ENCODE results near the gene CA10.

The CA10 gene

DNA sequence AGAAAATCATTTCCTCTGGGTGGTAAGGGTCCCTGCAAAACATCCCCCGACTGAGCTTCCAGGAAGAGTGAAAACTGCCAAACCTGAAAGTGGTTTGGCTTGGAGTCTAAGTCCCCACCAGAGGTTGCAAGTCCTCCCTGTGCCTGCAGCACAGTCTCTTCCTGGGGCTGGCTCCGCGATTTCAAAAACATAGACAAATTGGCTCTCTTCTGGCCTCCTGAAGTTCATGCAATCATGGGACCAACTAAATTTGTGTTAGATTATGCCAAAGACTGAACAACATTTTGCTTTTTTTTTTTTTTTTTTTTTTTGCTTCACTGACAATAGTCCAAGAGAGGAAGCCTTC is 447.9 kb downstream of the CA10 start:
- DNase-seq, result no peak

GRCh38 chr17:51709694-51710633 is 448.6 kb downstream of the CA10 start:
- no peak for DNase-seq

DNA sequence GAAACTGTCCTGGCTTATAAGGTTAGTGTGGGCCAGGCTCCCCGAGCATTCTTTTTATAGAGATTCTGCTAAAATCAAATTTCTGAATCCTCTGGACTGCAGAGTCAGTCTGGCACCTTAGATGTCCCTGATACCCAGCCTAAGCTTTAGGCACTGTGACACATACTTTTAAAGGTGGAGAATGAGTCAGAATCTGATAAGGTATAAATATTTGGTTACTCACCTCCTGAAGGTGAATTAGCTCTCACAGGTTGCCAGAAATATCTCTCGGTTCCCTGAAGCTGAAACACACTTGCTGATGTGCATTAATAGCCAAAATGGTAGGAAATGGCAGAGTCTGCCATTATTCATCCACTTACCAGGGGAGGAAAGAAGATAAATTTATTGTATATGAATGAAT is 451.3 kb downstream of the CA10 start:
- no peak for DNase-seq

- no peak for DNase-seq
Measured at GRCh38 chr17:51706093-51706492, 452.4 kb downstream of the CA10 start.

- no peak for DNase-seq
Measured at GRCh38 chr17:51703361-51704341, 454.9 kb downstream of the CA10 start.

GRCh38 chr17:51702963-51703360 is 455.6 kb downstream of the CA10 start:
- DNase-seq, result no peak

DNA sequence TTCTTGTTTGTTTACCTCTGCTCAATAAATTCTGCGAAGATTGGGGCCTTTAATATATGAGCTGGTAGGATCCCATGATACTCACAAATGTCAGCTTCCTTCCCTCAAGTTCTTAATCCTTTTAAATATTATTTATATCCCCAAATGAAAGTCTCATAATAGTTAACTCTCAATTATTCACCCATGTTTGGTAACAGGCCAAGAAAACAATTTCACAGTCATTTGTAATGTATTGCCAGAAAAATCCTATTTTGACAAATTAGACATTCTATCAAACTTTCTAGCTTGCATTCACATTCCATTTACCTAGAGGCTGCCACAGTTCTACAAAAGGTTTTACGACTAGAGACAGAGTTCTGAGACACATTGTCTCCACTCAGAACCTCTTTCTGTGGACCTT is 457.0 kb downstream of the CA10 start:
- DNase-seq, result no peak

DNA sequence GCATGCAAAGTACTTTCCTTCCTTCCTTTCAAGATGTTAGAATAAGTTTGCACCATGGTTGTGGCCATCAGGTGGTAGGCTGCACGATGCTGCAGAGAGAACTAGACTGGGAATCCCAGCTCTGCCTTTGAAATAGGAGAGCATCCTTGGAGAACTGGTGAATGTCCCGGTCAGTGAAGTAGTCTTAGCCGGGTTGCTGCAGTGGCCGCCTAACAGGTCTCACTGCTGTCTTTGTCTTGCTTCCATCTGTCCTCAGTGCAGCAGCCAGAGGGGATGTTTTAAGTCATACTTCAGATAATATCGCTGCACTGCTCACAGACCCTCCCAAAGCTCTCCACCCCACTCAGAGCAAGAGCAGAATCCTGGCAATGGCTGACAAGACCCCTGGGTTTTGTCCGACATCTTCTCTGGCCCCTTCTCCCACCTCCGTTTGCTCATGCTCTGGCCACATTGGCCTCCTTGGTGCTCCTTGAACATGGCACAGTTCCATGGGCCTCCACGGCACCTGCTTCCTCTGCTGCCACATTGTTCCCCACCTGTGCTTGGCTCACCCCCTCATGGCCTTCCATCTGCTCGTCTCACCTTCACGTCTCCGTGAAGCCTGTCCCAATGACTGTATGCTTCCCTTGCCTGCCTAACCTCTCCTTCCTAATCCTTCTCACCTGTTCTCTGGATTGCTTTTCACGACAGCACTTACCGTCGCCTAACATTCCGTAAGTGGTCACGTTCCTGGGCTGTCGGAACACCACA is 458.3 kb downstream of the CA10 start:
- DNase-seq, result no peak

GRCh38 chr17:51699303-51699702 is 459.2 kb downstream of the CA10 start:
- no peak for DNase-seq

DNA sequence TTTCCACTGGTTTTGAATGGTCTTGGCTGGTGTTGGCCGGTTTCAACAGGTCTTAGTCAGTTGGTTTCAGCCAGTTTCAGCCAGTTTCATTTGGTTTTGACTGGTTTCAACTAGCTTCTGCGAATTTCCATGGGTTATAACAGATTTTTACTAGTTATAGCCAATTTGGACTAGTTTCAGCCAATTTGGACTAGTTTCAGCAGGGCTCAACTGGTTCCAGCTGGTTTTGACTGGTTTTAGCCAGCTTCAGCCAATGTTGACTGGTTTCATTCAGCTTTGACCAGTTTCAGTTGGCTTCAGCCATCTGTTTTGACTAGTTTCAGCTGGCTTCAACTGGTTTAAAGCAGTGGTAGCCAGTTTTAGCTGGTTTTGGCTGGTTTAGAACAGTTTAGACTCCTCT is 465.6 kb downstream of the CA10 start:
- DNase-seq, result no peak

- no peak for DNase-seq
Measured at GRCh38 chr17:51687887-51688286, 470.6 kb downstream of the CA10 start.

DNA sequence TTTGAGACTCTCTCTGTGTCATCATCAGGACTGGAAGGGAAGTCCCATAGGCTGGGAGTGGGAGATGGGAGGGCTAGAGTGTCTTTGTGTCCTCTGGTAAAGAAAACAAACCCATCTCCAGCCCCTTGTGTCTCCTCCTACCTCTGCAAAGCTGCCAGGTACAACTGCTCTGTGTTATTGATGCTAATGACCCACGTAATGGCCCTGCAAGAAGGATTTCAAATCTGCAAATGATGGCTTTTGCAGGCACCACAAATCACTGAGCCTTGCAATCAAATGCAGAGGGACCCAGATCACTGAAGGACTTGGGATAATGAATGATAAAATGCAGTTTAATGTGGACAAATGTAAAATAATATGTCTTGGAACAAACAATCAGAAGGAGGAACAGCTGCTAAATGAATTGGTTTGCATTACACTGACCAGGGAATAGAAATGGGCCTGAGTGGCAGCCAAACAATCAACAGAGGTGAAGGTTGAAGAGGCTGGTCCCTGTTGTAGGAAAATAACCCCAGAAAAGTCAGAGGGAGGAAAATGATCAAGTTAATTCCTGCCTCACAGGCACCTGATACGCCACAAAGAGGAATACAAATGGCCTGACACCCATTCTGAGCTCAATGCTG is 473.1 kb downstream of the CA10 start:
- peak; percentile 34 to 68 for DNase-seq

GRCh38 chr17:51684214-51684613 is 474.3 kb downstream of the CA10 start:
- no peak for DNase-seq

- DNase-seq, result no peak
Measured at GRCh38 chr17:51683291-51683690, 475.2 kb downstream of the CA10 start.

- DNase-seq, result no peak
Measured at GRCh38 chr17:51682115-51682514, 476.4 kb downstream of the CA10 start.

DNA sequence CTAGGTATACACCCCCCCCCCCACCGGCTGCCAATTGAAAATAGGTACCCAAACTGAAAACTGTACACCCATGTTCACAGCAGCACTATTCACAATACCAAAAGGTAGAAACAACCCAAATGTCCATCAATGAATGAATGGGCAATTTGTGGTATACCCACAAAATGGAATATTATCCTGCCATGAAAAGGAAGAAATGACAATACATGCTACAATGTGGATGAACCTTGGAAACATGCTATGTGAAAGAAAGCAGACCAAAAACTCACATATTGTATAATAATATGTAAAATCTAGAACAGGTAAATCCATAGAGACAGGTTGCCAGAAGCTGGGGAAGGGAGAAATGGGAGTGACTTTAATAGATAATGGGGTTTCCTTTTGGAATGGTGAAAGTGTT is 480.6 kb downstream of the CA10 start:
- no peak for DNase-seq

- no peak for DNase-seq
Measured at GRCh38 chr17:51676691-51677487, 481.6 kb downstream of the CA10 start.

DNA sequence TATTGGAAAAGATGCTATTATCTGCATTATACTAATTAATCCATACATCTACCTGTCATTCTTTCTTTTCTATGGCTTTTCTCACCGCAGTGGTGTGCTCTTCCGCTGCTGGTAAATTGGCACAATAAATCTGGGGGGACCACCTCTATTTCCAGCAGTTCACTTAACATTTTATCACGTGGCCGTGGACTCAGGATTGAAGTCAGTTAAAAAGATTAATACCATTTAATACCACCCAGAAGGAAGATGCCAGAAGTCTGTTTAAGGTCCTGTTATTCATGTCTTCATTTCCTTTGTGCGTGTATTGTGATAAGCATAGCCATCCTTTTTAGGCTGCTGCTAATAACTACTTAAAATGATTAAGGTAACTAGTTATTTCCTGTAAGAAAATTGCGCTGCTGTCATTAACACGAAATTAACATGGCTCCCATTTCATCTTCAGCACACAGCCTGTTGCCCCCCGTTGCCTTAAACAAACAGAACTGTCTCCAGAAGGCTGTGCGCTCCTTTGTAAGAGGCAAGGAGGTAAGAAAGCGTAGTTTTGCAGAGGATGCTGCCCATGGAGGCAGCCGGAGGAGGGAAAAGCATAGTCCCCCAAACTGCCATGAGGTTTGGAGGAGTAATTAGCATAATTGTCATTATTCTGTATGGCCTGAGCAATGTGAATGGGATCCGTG is 483.8 kb downstream of the CA10 start:
- DNase-seq, result peak in 1 of 2 experiments; percentile 72

- DNase-seq, result no peak
Measured at GRCh38 chr17:51673070-51673469, 485.4 kb downstream of the CA10 start.

GRCh38 chr17:51672065-51672464 is 486.4 kb downstream of the CA10 start:
- peak; percentile 67 to 89 for DNase-seq

GRCh38 chr17:51670899-51671298 is 487.6 kb downstream of the CA10 start:
- no peak for DNase-seq
